ENCODE measurements around the gene TMPRSS11A.

GRCh38 chr4:67988991-67989390, 25.7 kb upstream of the TMPRSS11A start:
- TF ChIP-seq CTCF (IDR thresholded peaks at IDR 0.05; ENCODE audit: low read length) (no peak), EZH2 (optimal IDR thresholded peaks at IDR 0.05; ENCODE audit: low read depth, low read length) (no peak)
